Omental fat pad (tissue), 4 donors: ENCODE data around the gene ATXN7L1. TPM values are rescaled to one million over a fixed set of nuclear protein-coding genes. Genes with fewer than 3 reads are reported as not detected.

Source experiments
- ATAC-seq: fragments of 150-250 bp; one replicate; pipeline ENCODE4 v1.9.1; 2016; ENCODE audit warnings: mild to moderate bottlenecking, moderate library complexity; ENCODE audit not compliant: low FRiP score
- DNase-seq: peaks from one replicate; pipeline ENCODE4 v3.0.0-alpha.2; 2019; ENCODE audit warnings: low spot score
- CTCF ChIP-seq, 3 donors: fragments of 450-650 bp; IDR thresholded peaks; one replicate each; pipeline ENCODE4 v1.5.1; 2016 to 2017; ENCODE audit warnings: antibody characterized with exemption in 3 of 3, mild to moderate bottlenecking in 3 of 3, moderate library complexity in 2 of 3
- total RNA-seq, 4 donors: library from RNA; depleted of rRNA; stranded (reverse); fragments of >200 nt; gene quantifications; one replicate each; pipeline ENCODE4 v1.1.0, GENCODE V29; 2016

ATXN7L1 gene
- total RNA-seq, 4 donors from 2014 or later, result 10.6 to 19.5 (median 12.2) TPM

GRCh38 chr7:105623906-105624305 is 252.5 kb downstream of the ATXN7L1 start:
- no peak for ATAC-seq
- TF ChIP-seq CTCF (IDR thresholded peaks at IDR 0.05), result no peak
- no peak for DNase-seq

- DNase-seq (no peak), ATAC-seq (no peak)
- no peak for TF ChIP-seq CTCF (IDR thresholded peaks at IDR 0.05)
Measured at GRCh38 chr7:105623378-105623777, 253.0 kb downstream of the ATXN7L1 start.

- no peak for TF ChIP-seq CTCF (IDR thresholded peaks at IDR 0.05)
- DNase-seq (no peak), ATAC-seq (no peak)
Measured at GRCh38 chr7:105622106-105622731, 254.2 kb downstream of the ATXN7L1 start.

- ATAC-seq, result no peak
- no peak for TF ChIP-seq CTCF (IDR thresholded peaks at IDR 0.05)
- DNase-seq, result no peak
Measured at GRCh38 chr7:105621617-105622016, 254.8 kb downstream of the ATXN7L1 start.

- no peak for ATAC-seq
- DNase-seq, result no peak
- no peak for TF ChIP-seq CTCF (IDR thresholded peaks at IDR 0.05)
Measured at GRCh38 chr7:105621176-105621575, 255.2 kb downstream of the ATXN7L1 start.

- ATAC-seq, result no peak
- no peak for TF ChIP-seq CTCF (IDR thresholded peaks at IDR 0.05)
- DNase-seq, result no peak
Measured at GRCh38 chr7:105619590-105619989, 256.8 kb downstream of the ATXN7L1 start.

- no peak for TF ChIP-seq CTCF (IDR thresholded peaks at IDR 0.05)
- no peak for ATAC-seq
- DNase-seq, result no peak
Measured at GRCh38 chr7:105618016-105618296, 258.4 kb downstream of the ATXN7L1 start.
